Loucy (cell line): ENCODE data around the gene MSX1.

Experiments used
- H2AFZ ChIP-seq: fragments of 200-600 bp; sonication (generic); 2 replicates; pipeline ENCODE4 v1.6.0; 2016; ENCODE audit warnings: antibody characterized with exemption, mild to moderate bottlenecking, low read length, moderate library complexity
- H3F3A ChIP-seq: fragments of 200-600 bp; 2 replicates; pipeline ENCODE4 v1.6.0; 2016; ENCODE audit warnings: antibody characterized with exemption, low read depth, mild to moderate bottlenecking
- H3K27me3 ChIP-seq: fragments of 200-600 bp; sonication (generic); 2 replicates; pipeline ENCODE4 v1.6.1; 2014; ENCODE audit warnings: low read length, mild to moderate bottlenecking; ENCODE audit not compliant: insufficient read depth, poor library complexity, severe bottlenecking
- H3K36me3 ChIP-seq: fragments of 200-600 bp; sonication (generic); 2 replicates; pipeline ENCODE4 v1.6.1; 2016; ENCODE audit warnings: low read length; ENCODE audit not compliant: insufficient read depth
- H3K4me1 ChIP-seq: fragments of 200-600 bp; sonication (generic); 2 replicates; pipeline ENCODE4 v1.5.1; 2014; ENCODE audit warnings: low read length, mild to moderate bottlenecking; ENCODE audit not compliant: insufficient read depth, poor library complexity, severe bottlenecking
- H3K4me2 ChIP-seq: fragments of 200-600 bp; sonication (generic); 2 replicates; pipeline ENCODE4 v1.6.0; 2014; ENCODE audit warnings: antibody characterized with exemption, low read length, low read depth, mild to moderate bottlenecking; ENCODE audit not compliant: poor library complexity, severe bottlenecking
- H3K4me3 ChIP-seq: fragments of 200-600 bp; sonication (generic); 2 replicates; pipeline ENCODE4 v1.5.1; 2014; ENCODE audit warnings: low read length, mild to moderate bottlenecking, mixed read lengths; ENCODE audit not compliant: poor library complexity, severe bottlenecking
- H3K79me2 ChIP-seq: fragments of 200-600 bp; sonication (generic); 2 replicates; pipeline ENCODE4 v1.6.1; 2014; ENCODE audit warnings: low read length; ENCODE audit not compliant: insufficient read depth
- H3K9ac ChIP-seq: fragments of 200-600 bp; sonication (generic); 2 replicates; pipeline ENCODE4 v1.6.0; 2014; ENCODE audit warnings: mild to moderate bottlenecking, low read depth, low read length, moderate library complexity; ENCODE audit not compliant: poor library complexity, severe bottlenecking
- H3K9me2 ChIP-seq: fragments of 200-600 bp; sonication (generic); replicated peaks from 2 replicates; pipeline ENCODE4 v1.6.1; 2016; ENCODE audit warnings: low read depth, low read length, mixed read lengths
- H3K9me3 ChIP-seq: fragments of 200-600 bp; sonication (generic); 2 replicates; pipeline ENCODE4 v1.6.1; 2014; ENCODE audit warnings: mild to moderate bottlenecking, antibody characterized with exemption, low read length, low read depth; ENCODE audit not compliant: insufficient read depth
- H4K20me1 ChIP-seq: fragments of 200-600 bp; sonication (generic); 2 replicates; pipeline ENCODE4 v1.6.0; 2014; ENCODE audit warnings: antibody characterized with exemption, low read length, mild to moderate bottlenecking; ENCODE audit not compliant: insufficient read depth, poor library complexity, severe bottlenecking
- CTCF ChIP-seq: fragments of 200-600 bp; sonication (generic); conservative IDR thresholded peaks from 2 replicates; pipeline ENCODE4 v1.5.1; 2014; ENCODE audit warnings: mild to moderate bottlenecking, antibody characterized with exemption, low read length
- EZH2phosphoT487 ChIP-seq: fragments of 200-600 bp; IDR thresholded peaks from 2 replicates; pipeline ENCODE4 v1.6.1; 2018; ENCODE audit warnings: antibody characterized with exemption, mild to moderate bottlenecking, moderate library complexity, borderline replicate concordance

MSX1 gene

GRCh38 chr4:4823621-4824162 lies 35.8 kb upstream of the MSX1 start:
- Histone ChIP-seq H3K9ac (no peak overlapping the region), H3K4me3 (no peak overlapping the region), H3F3A (no peaks in the 10 kb centered on the region), H3K36me3 (no peaks in the 10 kb centered on the region), H3K4me2 (no peak overlapping the region), H3K79me2 (no peaks in the 10 kb centered on the region), H4K20me1 (no peaks in the 10 kb centered on the region), H3K27me3 (no peaks in the 10 kb centered on the region), H3K9me2 (no peaks in the 10 kb centered on the region), H3K9me3 (no peaks in the 10 kb centered on the region; the same call in 1 of the 2 replicates), H2AFZ (no peak overlapping the region), H3K4me1 (no peaks in the 10 kb centered on the region)
- TF ChIP-seq CTCF (no peak), EZH2phosphoT487 (no peak)

- Histone ChIP-seq H2AFZ (no peak overlapping the region), H3K79me2 (no peaks in the 10 kb centered on the region), H3K27me3 (no peaks in the 10 kb centered on the region), H3K4me2 (no peak overlapping the region), H3K4me1 (no peaks in the 10 kb centered on the region), H3K4me3 (no peak overlapping the region), H3K36me3 (no peaks in the 10 kb centered on the region), H3K9ac (no peak overlapping the region), H3K9me2 (no peaks in the 10 kb centered on the region), H4K20me1 (no peaks in the 10 kb centered on the region), H3F3A (no peaks in the 10 kb centered on the region), H3K9me3 (no peaks in the 10 kb centered on the region; the same call in 1 of the 2 replicates)
- TF ChIP-seq EZH2phosphoT487 (no peak), CTCF (no peak)
Observed at GRCh38 chr4:4824232-4824631, 35.2 kb upstream of the MSX1 start.

- Histone ChIP-seq H2AFZ (no peak overlapping the region), H3K79me2 (no peaks in the 10 kb centered on the region), H3K4me3 (no peak overlapping the region), H3K4me1 (no peaks in the 10 kb centered on the region), H3K9me2 (no peaks in the 10 kb centered on the region), H3K9me3 (0 out of 2 replicates have a peak, but pooled peaks cover 5% of the 10 kb centered on the region), H3K9ac (no peak overlapping the region), H3K27me3 (no peaks in the 10 kb centered on the region), H3K36me3 (no peaks in the 10 kb centered on the region), H4K20me1 (no peaks in the 10 kb centered on the region), H3K4me2 (no peak overlapping the region), H3F3A (no peaks in the 10 kb centered on the region)
- no peak for TF ChIP-seq CTCF
- no peak for TF ChIP-seq EZH2phosphoT487
Observed at GRCh38 chr4:4825431-4825830, 34.0 kb upstream of the MSX1 start.
